Ramos (cell line): Measurements from ENCODE around the gene ZNF471.

Source experiments
- in situ Hi-C: fragments of 300-500 bp; cut with MboI; formaldehyde crosslinking; loops from one replicate; pipeline ENCODE4 v1.14.3; 2022; ENCODE audit warnings: low sequenced_read_pairs; ENCODE audit not compliant: unreplicated experiment

ZNF471 gene

DNA sequence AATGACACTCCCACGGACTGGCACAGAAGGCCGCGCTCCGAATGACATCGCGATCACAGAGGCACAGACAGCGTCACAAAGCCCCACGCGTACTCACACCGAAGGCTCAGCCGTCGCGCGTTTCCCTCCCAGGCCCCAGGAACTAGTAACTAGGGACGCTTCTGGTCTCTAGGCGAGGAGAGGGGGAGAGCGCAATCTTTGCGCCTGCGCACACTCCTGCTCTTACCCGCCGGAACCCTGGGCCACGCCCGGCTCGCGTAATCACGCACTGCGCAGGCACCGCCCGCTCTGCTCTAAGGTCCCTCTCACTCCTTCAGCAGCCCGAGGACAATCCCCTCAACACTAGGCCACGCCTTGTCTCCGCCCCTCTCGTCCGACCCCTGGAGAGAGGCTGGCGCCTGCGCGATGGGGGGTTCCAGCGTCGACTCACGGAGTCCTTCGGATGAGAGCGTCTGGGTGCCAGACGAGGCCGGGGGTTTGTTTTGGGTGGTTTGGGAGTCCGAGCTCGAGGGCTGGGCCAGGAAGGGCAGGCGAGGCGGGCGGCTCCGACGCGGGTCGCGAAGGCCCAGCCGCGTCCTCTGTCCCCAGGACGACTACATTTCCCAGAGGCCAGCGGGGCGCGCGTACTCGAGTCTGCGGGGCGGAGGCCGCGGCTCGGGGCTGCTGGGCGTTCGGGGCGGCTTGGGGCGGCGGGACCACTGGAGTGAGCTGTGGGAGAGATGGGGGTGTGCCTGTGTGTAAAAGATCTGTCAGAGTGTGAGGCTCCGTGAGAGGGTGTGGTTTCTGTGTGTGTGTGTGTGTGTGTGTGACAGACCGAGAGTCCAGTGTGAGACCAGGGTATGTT lies at the start of gene ZNF471:
ZNF471 (plus strand) TSS at position 410 of the 844 bp plus-strand sequence. CDS start 3,717 bp downstream, outside the sequence.
- in situ Hi-C loops, result no loop called here

- in situ Hi-C loops, result no loop called here
Observed at GRCh38 chr19:56474308-56474707, 33.3 kb upstream of the ZNF471 start.

DNA sequence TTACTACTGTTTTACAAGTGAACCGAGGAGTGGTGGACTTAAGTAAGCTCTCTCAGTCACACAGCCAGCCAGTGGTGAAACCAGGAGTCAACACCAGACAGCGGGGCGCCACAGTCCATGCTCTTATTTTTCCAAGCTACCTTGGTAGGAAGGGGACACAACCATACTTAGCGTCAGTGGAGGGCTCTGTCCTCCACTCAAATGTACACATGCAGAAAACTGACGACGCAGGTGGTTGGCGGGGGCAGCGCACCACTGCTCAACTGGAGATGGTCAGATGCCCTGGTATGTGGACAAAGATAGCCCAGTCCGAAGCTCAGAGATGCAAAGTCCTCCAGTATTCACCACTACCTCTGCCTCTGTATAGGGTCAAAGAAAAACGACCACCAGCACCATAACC lies 31.6 kb upstream of the ZNF471 start:
- in situ Hi-C loops, result no loop called here

DNA sequence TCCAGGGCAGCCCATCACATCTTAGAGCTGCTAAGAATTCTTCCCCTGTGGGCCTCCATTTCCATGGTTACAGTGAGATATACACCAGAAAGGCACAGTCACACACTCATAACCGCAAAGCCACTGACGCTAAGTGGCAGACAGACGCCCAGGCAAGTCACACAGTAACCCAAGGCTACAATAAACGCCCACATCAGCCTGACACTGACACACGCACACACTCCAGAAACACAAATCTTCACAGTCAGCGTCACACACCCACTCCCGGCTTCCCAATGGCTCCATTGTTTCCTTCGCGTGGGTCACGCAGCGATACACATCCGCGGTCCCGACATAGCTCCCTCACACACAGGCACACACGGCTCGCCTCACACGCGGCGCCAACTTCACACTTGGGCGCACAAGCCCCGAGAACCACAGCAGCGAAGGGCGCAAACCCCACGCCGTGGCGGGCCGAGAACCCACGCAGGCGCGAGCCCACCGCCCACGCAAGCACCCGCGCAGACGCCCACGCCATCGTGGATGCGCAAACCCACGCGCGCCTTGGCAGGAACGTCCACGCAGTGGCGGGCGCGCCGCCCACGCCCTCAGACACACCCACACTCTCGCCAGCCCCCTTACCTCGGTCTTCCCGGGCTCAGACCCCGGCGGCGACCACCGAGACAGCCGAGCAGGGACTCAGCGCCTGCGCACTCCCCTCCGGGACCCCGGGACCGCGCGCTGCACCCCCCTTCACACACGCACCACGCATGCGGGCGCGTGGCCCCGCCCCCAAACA lies 30.8 kb upstream of the ZNF471 start, which contains the start of gene ZNF667:
ZNF667 (minus strand) TSS at position 695 of the 778 bp plus-strand sequence. CDS start 14,975 bp downstream, outside the sequence.
- in situ Hi-C loops, result no loop called here

DNA sequence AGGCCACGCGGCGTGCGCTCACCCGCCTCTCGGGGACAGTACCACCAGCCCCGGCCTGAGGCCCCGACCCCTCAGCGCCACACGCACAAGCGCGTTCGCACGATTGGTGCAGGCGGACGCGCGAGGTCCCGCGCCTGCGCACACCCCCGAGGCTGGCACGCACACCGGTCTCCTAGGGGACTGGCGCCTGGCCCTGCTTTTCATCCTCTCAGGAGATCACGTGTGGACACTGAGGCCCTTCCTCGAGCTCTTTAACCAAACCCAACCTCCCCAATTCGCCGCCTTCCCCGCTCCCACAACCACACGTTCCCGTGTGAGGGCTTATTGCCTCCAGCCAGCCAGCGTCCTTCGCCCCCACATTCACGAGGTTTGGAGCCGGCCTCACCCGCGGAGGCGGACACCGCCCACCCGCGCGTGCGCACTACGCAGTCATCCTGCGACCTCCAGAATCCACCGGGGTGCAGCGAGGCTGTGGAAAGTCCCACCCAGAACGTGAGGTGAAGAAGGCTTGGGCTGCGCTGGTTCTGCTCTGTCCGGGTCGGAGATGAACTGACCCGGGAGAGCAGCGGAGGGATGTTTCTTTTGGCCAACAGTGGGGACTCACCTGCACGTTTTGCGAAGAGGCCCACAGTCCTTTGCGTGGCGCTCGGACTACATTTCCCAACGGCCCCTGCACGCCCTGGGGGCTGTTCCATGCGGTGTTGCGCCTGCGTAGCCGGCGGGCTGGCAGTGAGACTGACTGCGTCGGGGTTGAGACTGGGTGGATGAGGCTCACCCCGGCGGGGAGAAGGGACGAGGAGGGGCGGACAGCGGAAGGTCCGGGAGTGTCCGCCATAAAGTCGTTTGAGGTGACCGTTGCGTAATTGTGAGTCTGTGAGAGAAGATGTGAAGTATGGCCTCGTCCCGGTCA lies 30.0 kb upstream of the ZNF471 start:
- in situ Hi-C loops, result no loop called here

GRCh38 chr19:56491399-56491798 lies 16.3 kb upstream of the ZNF471 start:
- in situ Hi-C loops, result no loop called here

GRCh38 chr19:56504581-56504980 lies 3.1 kb upstream of the ZNF471 start:
- in situ Hi-C loops, result no loop called here

- in situ Hi-C loops, result no loop called here
Observed at GRCh38 chr19:56508290-56508778, 679 bp downstream of the ZNF471 start.

- in situ Hi-C loops, result no loop called here
Observed at GRCh38 chr19:56525214-56525860, 17.7 kb downstream of the ZNF471 start.

- in situ Hi-C loops, result no loop called here
Observed at GRCh38 chr19:56537442-56537841, 29.8 kb downstream of the ZNF471 start.

DNA sequence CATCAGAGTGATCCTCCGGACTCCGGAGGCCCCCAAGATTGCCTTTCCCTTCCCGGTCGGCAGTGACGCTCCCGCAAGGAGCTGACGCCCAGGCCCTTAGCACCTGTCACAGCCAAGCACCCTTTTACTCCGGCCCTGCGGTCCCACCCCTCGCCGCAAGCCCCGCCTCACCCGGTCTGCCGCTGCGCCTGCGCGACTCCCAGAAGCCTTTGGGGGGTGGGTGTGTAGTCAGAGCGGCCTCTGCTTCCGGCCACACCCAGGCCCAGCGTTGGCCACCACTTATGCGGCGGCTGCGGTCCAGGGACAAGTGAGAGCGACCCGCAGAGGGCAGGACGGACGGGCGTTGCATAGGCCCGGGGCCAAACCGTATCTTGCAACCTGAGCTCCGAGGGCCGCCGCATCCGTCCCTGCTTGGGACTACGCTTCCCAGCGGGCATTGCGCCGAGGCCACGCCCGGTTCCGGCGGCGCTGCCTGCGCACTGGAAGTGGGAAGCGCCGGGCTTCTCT lies 30.7 kb downstream of the ZNF471 start:
- in situ Hi-C loops, result no loop called here

GRCh38 chr19:56538761-56539263 lies 31.2 kb downstream of the ZNF471 start, which contains the start of gene ZFP28:
Gene ZFP28 (plus strand): TSS chr19:56538948. CDS start chr19:56539019, 71 bp downstream.
- in situ Hi-C loops, result no loop called here

DNA sequence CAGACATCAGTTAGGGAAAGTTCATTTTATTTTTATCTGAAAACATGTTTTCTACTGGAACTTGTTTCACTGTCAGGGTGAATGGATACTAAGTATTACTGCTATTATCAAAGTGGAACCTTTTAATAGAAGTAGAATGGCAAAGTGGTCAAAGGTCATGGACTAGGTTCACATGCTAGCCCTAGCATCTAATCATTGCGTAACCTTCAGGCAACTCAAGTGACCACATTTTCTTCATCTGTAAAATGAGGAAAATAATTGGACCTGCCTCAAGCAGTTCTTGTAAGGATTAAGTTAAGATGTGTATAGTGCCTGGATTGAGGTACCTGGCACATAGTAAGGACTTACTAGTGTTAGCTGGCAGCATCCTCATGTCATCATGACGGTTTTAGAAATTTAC lies 36.1 kb downstream of the ZNF471 start:
- in situ Hi-C loops, result no loop called here

DNA sequence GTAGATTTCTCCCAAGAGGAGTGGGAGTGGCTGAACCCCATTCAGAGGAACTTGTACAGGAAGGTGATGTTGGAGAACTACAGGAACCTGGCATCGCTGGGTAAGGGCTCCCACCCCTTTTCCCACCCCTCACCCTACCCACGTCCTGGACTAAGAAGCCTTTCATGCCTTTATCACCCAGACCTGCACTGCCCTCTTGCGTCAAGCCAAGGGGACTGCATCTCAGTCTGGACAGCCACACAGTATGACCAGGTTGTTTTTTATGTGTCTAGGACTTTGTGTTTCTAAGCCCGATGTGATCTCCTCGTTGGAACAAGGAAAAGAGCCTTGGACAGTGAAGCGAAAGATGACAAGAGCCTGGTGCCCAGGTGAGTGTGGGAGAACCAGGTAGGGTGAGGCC lies 39.9 kb downstream of the ZNF471 start:
- in situ Hi-C loops, result no loop called here

GRCh38 chr19:56554272-56554869 lies 46.7 kb downstream of the ZNF471 start:
- in situ Hi-C loops, result no loop called here

- in situ Hi-C loops, result no loop called here
Observed at GRCh38 chr19:56562766-56563165, 55.1 kb downstream of the ZNF471 start.

GRCh38 chr19:56566904-56567273 lies 59.2 kb downstream of the ZNF471 start:
- in situ Hi-C loops, result no loop called here

- in situ Hi-C loops, result no loop called here
Observed at GRCh38 chr19:56567274-56568120, 59.8 kb downstream of the ZNF471 start, which contains the start of gene ZNF470. Gene ZNF470 (plus strand): TSS chr19:56567468. CDS start chr19:56570312, 2,844 bp downstream.
